IMR-90 (cell line): ENCODE results near the gene HTRA2. TPM values are rescaled to one million over a fixed set of nuclear protein-coding genes. Genes with fewer than 3 reads are reported as not detected.

Experiments used
- ATAC-seq: fragments of 200-7000 bp; cut with Tn5 transposase; 2 replicates; pipeline ENCODE4 v1.9.1; 2020; ENCODE audit warnings: low read depth, mild to moderate bottlenecking, moderate library complexity
- BruUV-seq: library from RNA; stranded (reverse); fragments of 400-500 nt; replicated peaks from 2 replicates; lab custom pipeline; 2021; lab: Mats Ljungman, UMichigan
- CTCF ChIA-PET: fragments of 300-600 bp; formaldehyde crosslinking; extraction: SDS; loops from one replicate; lab custom pipeline; 2021; ENCODE audit warnings: antibody characterized with exemption; lab: Yijun Ruan, JAX
- POLR2A ChIA-PET: fragments of 300-600 bp; sonication (Branson Sonifier 250); formaldehyde crosslinking; loops from one replicate; lab custom pipeline; 2022; ENCODE audit warnings: antibody characterized with exemption; ENCODE audit not compliant: unreplicated experiment; lab: Charles Lee
- DNase-seq: peaks from one replicate; pipeline ENCODE4 v3.0.0; 2013
- H2AFZ ChIP-seq: replicated peaks from 2 replicates; pipeline ENCODE3; 2013; ENCODE audit warnings: low read length, mild to moderate bottlenecking; ENCODE audit not compliant: poor library complexity
- H2AK5ac ChIP-seq: 2 replicates; pipeline ENCODE4 v1.6.1; 2013; ENCODE audit warnings: low read depth, low read length, inconsistent platforms
- H2AK9ac ChIP-seq: replicated peaks from 2 replicates; pipeline ENCODE3; 2013; ENCODE audit warnings: mild to moderate bottlenecking, low read depth, low read length, moderate library complexity; ENCODE audit not compliant: poor library complexity
- H2BK120ac ChIP-seq: 2 replicates; pipeline ENCODE4 v1.6.1; 2013; ENCODE audit warnings: low read depth, low read length, inconsistent platforms
- H2BK15ac ChIP-seq: 3 replicates; pipeline ENCODE4 v1.6.1; 2013; ENCODE audit warnings: low read depth, low read length, inconsistent platforms
- H2BK20ac ChIP-seq: 2 replicates; pipeline ENCODE4 v1.6.1; 2013; ENCODE audit warnings: low read depth, mild to moderate bottlenecking, inconsistent platforms, low read length, moderate library complexity
- H2BK5ac ChIP-seq: 2 replicates; pipeline ENCODE4 v1.6.1; 2013; ENCODE audit warnings: mild to moderate bottlenecking, low read depth, low read length, inconsistent platforms; ENCODE audit not compliant: poor library complexity, severe bottlenecking
- H3K14ac ChIP-seq: replicated peaks from 2 replicates; pipeline ENCODE4 v1.6.1; 2013; ENCODE audit warnings: low read depth, low read length, inconsistent platforms
- H3K18ac ChIP-seq: 2 replicates; pipeline ENCODE4 v1.6.1; 2013; ENCODE audit warnings: low read depth, low read length, control low read depth
- H3K23ac ChIP-seq: 2 replicates; pipeline ENCODE4 v1.6.1; 2013; ENCODE audit warnings: low read depth, low read length, inconsistent platforms
- H3K27ac ChIP-seq: 2 replicates; pipeline ENCODE4 v1.5.1; 2013; ENCODE audit warnings: mild to moderate bottlenecking, control low read depth, low read length; ENCODE audit not compliant: insufficient read depth
- H3K27me3 ChIP-seq: 2 replicates; pipeline ENCODE4 v1.6.1; 2013; ENCODE audit warnings: low read length; ENCODE audit not compliant: control insufficient read depth, insufficient read depth
- H3K36me3 ChIP-seq: 2 replicates; pipeline ENCODE4 v1.6.1; 2013; ENCODE audit warnings: low read length, mixed read lengths; ENCODE audit not compliant: control insufficient read depth, insufficient read depth
- H3K4ac ChIP-seq: 2 replicates; pipeline ENCODE4 v1.6.1; 2013; ENCODE audit warnings: low read depth, low read length, inconsistent platforms
- H3K4me1 ChIP-seq: 2 replicates; pipeline ENCODE4 v1.6.1; 2013; ENCODE audit warnings: low read length, mixed read lengths; ENCODE audit not compliant: control insufficient read depth, insufficient read depth
- H3K4me2 ChIP-seq: 2 replicates; pipeline ENCODE4 v1.6.1; 2013; ENCODE audit warnings: low read depth, mild to moderate bottlenecking, control low read depth, low read length, moderate library complexity
- H3K4me3 ChIP-seq: 2 replicates; pipeline ENCODE4 v1.5.1; 2013; ENCODE audit warnings: low read depth, mild to moderate bottlenecking, control low read depth, low read length, moderate library complexity; ENCODE audit not compliant: insufficient read depth
- H3K56ac ChIP-seq: 2 replicates; pipeline ENCODE4 v1.6.1; 2013; ENCODE audit warnings: low read length, inconsistent platforms; ENCODE audit not compliant: insufficient read depth; ENCODE audit errors: extremely low read depth
- H3K79me1 ChIP-seq, 2 experiments: 2 replicates each; pipeline ENCODE4 v1.6.1; 2013; ENCODE audit warnings: low read length in 2 of 2, inconsistent platforms in 1 of 2, low read depth in 1 of 2
- H3K9ac ChIP-seq: 2 replicates; pipeline ENCODE4 v1.6.1; 2013; ENCODE audit warnings: low read depth, low read length, control low read depth
- H3K9me1 ChIP-seq: 2 replicates; pipeline ENCODE4 v1.6.1; 2013; ENCODE audit warnings: low read length, inconsistent platforms; ENCODE audit not compliant: insufficient read depth
- H3K9me3 ChIP-seq: 2 replicates; pipeline ENCODE4 v1.6.1; 2013; ENCODE audit warnings: low read length; ENCODE audit not compliant: control insufficient read depth, insufficient read depth
- H4K20me1 ChIP-seq: 2 replicates; pipeline ENCODE4 v1.6.1; 2013; ENCODE audit warnings: low read length, inconsistent platforms; ENCODE audit not compliant: insufficient read depth
- H4K5ac ChIP-seq: 2 replicates; pipeline ENCODE4 v1.6.1; 2013; ENCODE audit warnings: mild to moderate bottlenecking, low read depth, low read length, control low read depth
- H4K8ac ChIP-seq, 2 experiments: 2 replicates each; pipeline ENCODE4 v1.6.1; 2013; ENCODE audit warnings: low read depth in 2 of 2, low read length in 2 of 2, control low read depth in 1 of 2, inconsistent platforms in 1 of 2
- H4K91ac ChIP-seq: 2 replicates; pipeline ENCODE4 v1.6.1; 2013; ENCODE audit warnings: low read depth, low read length, inconsistent platforms; ENCODE audit not compliant: insufficient read depth
- CTCF ChIP-seq: conservative IDR thresholded peaks from 2 replicates; pipeline ENCODE4 v1.5.1; 2012; ENCODE audit warnings: mild to moderate bottlenecking, low read depth, low read length, improper control_type of control experiment
- ELK1 ChIP-seq: fragments of 150-350 bp; IDR thresholded peaks from 2 replicates; pipeline ENCODE4 v1.6.1; 2016; ENCODE audit warnings: low read depth, mild to moderate bottlenecking, low read length, moderate library complexity, borderline replicate concordance
- RAD21 ChIP-seq: IDR thresholded peaks from 2 replicates; pipeline ENCODE4 v1.6.1; 2012; ENCODE audit warnings: low read length, improper control_type of control experiment
- WGBS, 2 experiments: methylation state at CpG; one replicate each; pipeline versions ENCODE4 v1.1.5 to v1.1.7; 2013; ENCODE audit warnings: missing lambda C conversion rate in 2 of 2; ENCODE audit not compliant: insufficient read length in 1 of 2; ENCODE audit errors: extremely low coverage in 2 of 2; 5-methylcytosine and 5-hydroxymethylcytosine counted together
- dilution Hi-C: fragments of 300-500 bp; cut with HindIII; formaldehyde crosslinking; loops from one replicate; pipeline ENCODE4 v1.14.3; 2018; ENCODE audit warnings: low sequenced_read_pairs; ENCODE audit not compliant: unreplicated experiment
- in situ Hi-C: fragments of 300-500 bp; cut with MboI; formaldehyde crosslinking; loops from 3 replicates; pipeline ENCODE4 v1.14.3; 2019; ENCODE audit warnings: low sequenced_read_pairs, inconsistent platforms, mixed read lengths
- intact Hi-C: fragments of 100-400 bp; cut with micrococcal nuclease; formaldehyde crosslinking; loops from 2 replicates; pipeline ENCODE4 v1.10.0; 2022
- polyA plus RNA-seq, 3 experiments: library from polyadenylated mRNA; depleted of rRNA; stranded (reverse); fragments of >200 nt; gene quantifications; 2 replicates each; pipeline ENCODE4 v1.2.3, GENCODE V29; 2012; ENCODE audit warnings: low replicate concordance in 1 of 3
- total RNA-seq: library from RNA; depleted of rRNA; stranded (reverse); fragments of >200 nt; gene quantifications from 2 replicates; pipeline ENCODE4 v1.2.3, GENCODE V29; 2012

Gene HTRA2
- total and polyA plus RNA-seq, 2 of the 4 experiments (the other 2 are of a cell fraction) = 23.6 to 28.1 TPM

GRCh38 chr2:74488643-74489481, 40.9 kb upstream of the HTRA2 start:
- no peaks in the 10 kb centered on the region for H3K9me3 ChIP-seq
- peak overlapping the region; percentile 3; the same call in 1 of the 2 replicates for H2BK120ac ChIP-seq
- no peak overlapping the region for H3K14ac ChIP-seq
- 0 out of 2 replicates have a peak overlapping the region, but pooled peaks have one; percentile 25 for H3K4ac ChIP-seq
- peaks cover 5% of the 10 kb centered on the region; the same call in 1 of the 2 replicates for H3K4me1 ChIP-seq
- POLR2A ChIA-PET = no interaction called here
- H3K9ac ChIP-seq = no peak overlapping the region
- peak overlapping the region; percentile 61; the same call in 1 of the 2 replicates for H2AK5ac ChIP-seq
- H4K8ac ChIP-seq = peak overlapping the region in 1 of 2 experiments; percentile 70; a peak in 2 of 4 replicates
- no peaks in the 10 kb centered on the region for H3K27me3 ChIP-seq
- peak overlapping the region; percentile 61; the same call in 1 of the 3 replicates for H2BK15ac ChIP-seq
- H3K79me1 ChIP-seq = peaks cover 15 to 43% of the 10 kb centered on the region in 2 experiments
- no peak overlapping the region for H2AFZ ChIP-seq
- dilution Hi-C loops (no loop called here), intact Hi-C loops (no loop called here), in situ Hi-C loops (loop anchor here (25.0 kb wide), 1 partner anchor 373 kb away; no protein-coding TSS in a partner anchor)
- no peaks in the 10 kb centered on the region; the same call in 1 of the 2 replicates for H4K20me1 ChIP-seq
- no peak overlapping the region for H3K56ac ChIP-seq
- H3K27ac ChIP-seq = peak overlapping the region; percentile 38; the same call in 1 of the 2 replicates
- H3K9me1 ChIP-seq = peaks cover 9% of the 10 kb centered on the region; the same call in 1 of the 2 replicates
- no peak overlapping the region for H2BK5ac ChIP-seq
- no peak overlapping the region for H4K5ac ChIP-seq
- ATAC-seq (no peak), DNase-seq (no peak)
- no peak overlapping the region for H3K23ac ChIP-seq
- H4K91ac ChIP-seq = 0 out of 2 replicates have a peak overlapping the region, but pooled peaks have one; percentile 26
- no peak overlapping the region for H3K18ac ChIP-seq
- no peak overlapping the region for H2AK9ac ChIP-seq
- WGBS, 2 experiments = 93% methylated on average over 3 of the region's 9 CpGs; no CpG with 5 or more reads in 1 of the 2 experiments
- no TSS peak for BruUV-seq
- H2BK20ac ChIP-seq = peak overlapping the region; percentile 24; the same call in 1 of the 2 replicates
- no peak overlapping the region for H3K4me3 ChIP-seq
- H3K4me2 ChIP-seq = peak overlapping the region; percentile 55; the same call in 1 of the 2 replicates
- TF ChIP-seq RAD21 (no peak), CTCF (no peak), ELK1 (no peak)
- peaks cover 43% of the 10 kb centered on the region for H3K36me3 ChIP-seq
- CTCF ChIA-PET = interaction anchor here (0.5 kb wide), 1 partner anchor 12 kb away, joined by 3 read pairs; no protein-coding TSS in a partner anchor
